Esophagus muscularis mucosa (tissue), 4 donors: Measurements from ENCODE around the gene RFTN1. TPM values are rescaled to one million over a fixed set of nuclear protein-coding genes. Genes with fewer than 3 reads are reported as not detected.

ENCODE experiments used
- DNase-seq: peaks from one replicate; pipeline ENCODE4 v3.0.0-alpha.2; 2017; ENCODE audit errors: extremely low spot score
- H3K27ac ChIP-seq, 4 donors: fragments of 200-600 bp; sonication (generic); replicated peaks in 1 of 4; 1 replicate in 3 of 4; 2 replicates in 1 of 4; pipeline ENCODE4 v1.5.1; 2016 to 2019; ENCODE audit warnings: mild to moderate bottlenecking in 1 of 4
- H3K27me3 ChIP-seq, 4 donors: fragments of 200-600 bp; sonication (generic); one replicate each; pipeline versions ENCODE4 v1.5.1 to v1.6.0; 2016 to 2019
- H3K36me3 ChIP-seq, 4 donors: fragments of 200-600 bp; sonication (generic); one replicate each; pipeline ENCODE4 v1.5.1; 2016 to 2019
- H3K4me1 ChIP-seq, 4 donors: fragments of 200-600 bp; sonication (generic); one replicate each; pipeline ENCODE4 v1.5.1; 2016 to 2019
- H3K4me3 ChIP-seq, 4 donors: fragments of 200-600 bp; sonication (generic); 1 replicate in 2 of 4; 2 replicates in 2 of 4; pipeline ENCODE4 v1.5.1; 2016 to 2019; ENCODE audit warnings: mild to moderate bottlenecking in 4 of 4, moderate library complexity in 1 of 4
- H3K9me3 ChIP-seq, 4 donors: fragments of 200-600 bp; sonication (generic); 1 replicate in 3 of 4; 2 replicates in 1 of 4; pipeline ENCODE4 v1.5.1; 2016 to 2019
- CTCF ChIP-seq, 3 experiments: fragments of 200-600 bp in 2 of 3; fragments of 450-650 bp in 1 of 3; sonication (generic) in 2 of 3; IDR thresholded peaks; one replicate each; pipeline ENCODE4 v1.5.1; 2017 to 2019; ENCODE audit warnings: antibody characterized with exemption in 3 of 3, mild to moderate bottlenecking in 2 of 3, moderate library complexity in 1 of 3
- EP300 ChIP-seq: sonication (generic); formaldehyde crosslinking; IDR thresholded peaks from one replicate; pipeline ENCODE4 v1.6.1; 2017; ENCODE audit warnings: antibody characterized with exemption
- POLR2A ChIP-seq: fragments of 450-650 bp; IDR thresholded peaks from one replicate; pipeline ENCODE4 v1.6.1; 2017; ENCODE audit warnings: antibody characterized with exemption, moderate library complexity, mild to moderate bottlenecking, low read depth
- POLR2AphosphoS5 ChIP-seq, 2 donors: sonication (generic); formaldehyde crosslinking; IDR thresholded peaks; one replicate each; pipeline ENCODE4 v1.6.1; 2017; ENCODE audit warnings: antibody characterized with exemption in 2 of 2
- WGBS: methylation state at CpG from one replicate; pipeline ENCODE4 v1.1.5; 2018; 5-methylcytosine and 5-hydroxymethylcytosine counted together
- intact Hi-C: fragments of 100-400 bp; cut with DNase I; formaldehyde crosslinking; loops from one replicate; pipeline ENCODE4 v1.15.1; 2023
- total RNA-seq, 4 donors: library from RNA; depleted of rRNA; stranded (reverse); fragments of >200 nt; gene quantifications; one replicate each; pipeline versions ENCODE4 v1.1.0 to v1.2.1, GENCODE V29; 2016

Gene RFTN1
- total RNA-seq, 4 donors from 2014 or later: 79.7 to 142 (median 104) TPM

DNA sequence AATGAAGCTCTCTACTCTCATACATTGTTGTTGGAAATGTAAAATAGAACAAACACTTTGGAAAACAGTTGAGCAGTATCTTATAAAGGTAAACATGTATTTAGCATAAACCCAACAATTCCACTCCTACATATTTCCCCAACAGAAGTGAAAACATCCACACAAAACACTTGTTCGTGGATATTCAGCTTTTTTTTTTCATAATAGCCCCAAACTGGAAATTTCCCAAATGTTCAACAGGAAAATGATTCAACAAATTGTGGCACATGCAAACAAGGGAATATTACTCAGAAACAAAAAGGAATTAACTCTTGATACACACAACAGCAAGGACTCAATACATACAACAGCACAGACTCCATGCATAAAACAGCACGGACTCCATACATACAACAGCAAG lies 28.5 kb downstream of the RFTN1 start:
- Histone ChIP-seq H3K27ac (peak overlapping the region; percentile 49 to 65 (median 63)), H3K36me3 (peaks cover 0 to 40% (median 3%) of the 10 kb centered on the region in 4 donors), H3K4me3 (no peak overlapping the region), H3K9me3 (no peaks in the 10 kb centered on the region), H3K4me1 (peaks cover 39 to 73% (median 68%) of the 10 kb centered on the region in 4 donors), H3K27me3 (no peaks in the 10 kb centered on the region)
- intact Hi-C loops: no loop called here
- TF ChIP-seq EP300: no peak
- no peak for TF ChIP-seq POLR2AphosphoS5 (IDR thresholded peaks at IDR 0.05)
- TF ChIP-seq POLR2A: no peak
- TF ChIP-seq CTCF (IDR thresholded peaks at IDR 0.05): no peak
- WGBS: 76% methylated on average over 2 of the region's 2 CpGs
- DNase-seq: no peak

DNA sequence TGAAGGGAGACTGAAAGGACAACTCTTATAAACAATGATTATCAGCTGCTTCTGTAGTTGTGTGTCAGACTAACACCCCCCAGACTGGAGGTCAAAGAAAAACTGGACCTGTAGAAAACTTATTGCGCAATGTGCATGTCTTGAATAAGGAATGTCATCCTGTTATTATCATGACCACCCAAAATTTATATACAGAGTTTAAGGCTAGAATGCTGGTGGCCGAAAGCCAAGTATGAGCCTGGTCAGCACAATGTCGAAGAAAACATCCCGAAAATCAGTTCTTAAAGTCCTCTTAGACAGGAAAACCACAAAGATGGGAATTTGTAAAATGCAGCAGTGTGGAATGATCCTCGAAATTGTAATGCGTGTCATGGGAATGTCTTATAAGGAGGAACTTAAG lies 29.3 kb downstream of the RFTN1 start:
- no peaks in the 10 kb centered on the region for H3K9me3 ChIP-seq
- 37% methylated on average over 6 of the region's 6 CpGs for WGBS
- peaks cover 0 to 38% (median 6%) of the 10 kb centered on the region in 4 donors for H3K36me3 ChIP-seq
- H3K27me3 ChIP-seq: no peaks in the 10 kb centered on the region
- intact Hi-C loops: no loop called here
- no peak overlapping the region for H3K4me3 ChIP-seq
- no peak for TF ChIP-seq POLR2A
- TF ChIP-seq POLR2AphosphoS5 (IDR thresholded peaks at IDR 0.05): peak in 1 of 2 donors; percentile 40
- no peak for TF ChIP-seq EP300
- no peak for TF ChIP-seq CTCF (IDR thresholded peaks at IDR 0.05)
- peak overlapping the region; percentile 49 to 65 (median 63) for H3K27ac ChIP-seq
- no peak for DNase-seq
- H3K4me1 ChIP-seq: peaks cover 39 to 71% (median 61%) of the 10 kb centered on the region in 4 donors

DNA sequence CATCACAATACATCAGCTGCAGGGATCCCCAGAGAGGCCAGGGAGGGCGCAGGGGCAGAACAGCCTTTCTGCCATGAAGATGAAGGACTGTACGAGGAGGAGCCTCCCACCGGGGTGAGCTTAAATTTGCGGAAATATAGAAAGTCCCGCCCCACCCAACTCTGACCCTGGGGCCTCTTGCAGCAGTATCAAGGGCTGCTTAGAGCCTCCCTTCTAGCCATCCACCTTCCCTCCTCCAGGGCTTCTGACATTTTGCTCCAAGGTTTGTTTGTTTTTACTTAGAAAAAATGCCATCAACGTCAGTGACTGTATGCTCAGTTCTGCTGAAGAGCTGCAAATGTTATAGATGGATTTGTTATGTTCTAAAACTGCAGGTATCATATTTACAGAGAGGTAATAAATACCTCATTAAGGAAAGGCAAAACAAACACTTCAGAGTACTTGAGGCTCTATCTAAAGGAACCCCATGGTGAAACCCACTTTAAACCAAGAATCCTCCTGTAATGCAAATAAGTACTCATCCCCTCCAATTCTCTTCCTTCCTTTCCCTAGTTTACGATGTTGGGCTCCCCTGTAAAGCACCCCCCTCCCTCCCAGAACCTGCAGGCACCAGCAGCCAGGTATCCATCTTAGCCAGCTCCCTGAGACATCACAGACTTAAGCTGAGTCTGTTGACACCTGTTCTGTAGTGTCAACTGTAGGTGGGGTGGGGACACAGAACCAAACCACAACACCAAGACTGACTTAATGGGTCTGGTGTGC lies 30.5 kb downstream of the RFTN1 start:
- 56% methylated on average over 7 of the region's 7 CpGs for WGBS
- Histone ChIP-seq H3K36me3 (peaks cover 0 to 27% (median 4%) of the 10 kb centered on the region in 4 donors), H3K9me3 (no peaks in the 10 kb centered on the region), H3K27ac (peak overlapping the region; percentile 30 to 65 (median 60)), H3K4me1 (peaks cover 43 to 78% (median 68%) of the 10 kb centered on the region in 4 donors), H3K27me3 (no peaks in the 10 kb centered on the region), H3K4me3 (no peak overlapping the region)
- DNase-seq: no peak
- intact Hi-C loops: no loop called here
- TF ChIP-seq POLR2AphosphoS5 (IDR thresholded peaks at IDR 0.05): no peak
- no peak for TF ChIP-seq EP300
- TF ChIP-seq CTCF (IDR thresholded peaks at IDR 0.05): no peak
- TF ChIP-seq POLR2A: no peak

DNA sequence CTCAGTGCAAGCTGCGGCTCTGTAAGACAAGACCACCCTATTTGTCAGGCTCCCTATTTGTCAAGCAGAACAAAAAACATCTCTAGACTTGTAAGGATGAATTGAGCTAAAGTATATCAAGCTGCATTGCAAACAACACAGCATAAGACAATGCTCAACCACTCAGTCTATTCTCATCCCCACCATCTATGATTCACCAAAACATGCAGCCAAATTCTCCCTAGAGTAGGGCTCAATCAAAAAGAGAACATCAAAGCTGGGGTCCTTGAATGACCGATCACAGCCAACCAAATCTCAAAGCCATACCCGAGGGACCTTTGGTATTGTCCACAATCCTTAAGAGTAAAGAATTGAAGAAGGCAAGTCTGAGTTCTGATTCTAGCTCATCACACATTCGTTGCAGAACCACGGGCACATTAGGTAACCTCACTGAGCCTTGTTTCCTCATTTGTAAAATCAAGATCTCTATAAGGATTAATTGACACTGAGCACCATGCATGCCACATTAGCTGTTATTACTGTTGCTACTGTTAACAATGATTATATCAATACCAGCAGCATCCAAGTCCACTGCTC lies 31.2 kb downstream of the RFTN1 start:
- WGBS: 85% methylated on average over 5 of the region's 5 CpGs
- Histone ChIP-seq H3K27me3 (no peaks in the 10 kb centered on the region), H3K9me3 (no peaks in the 10 kb centered on the region), H3K4me3 (no peak overlapping the region), H3K27ac (peak overlapping the region; percentile 30 to 65 (median 60)), H3K4me1 (peaks cover 43 to 84% (median 71%) of the 10 kb centered on the region in 4 donors), H3K36me3 (peaks cover 0 to 20% (median 4%) of the 10 kb centered on the region in 4 donors)
- DNase-seq: no peak
- intact Hi-C loops: no loop called here
- TF ChIP-seq EP300 (no peak), POLR2A (no peak), CTCF (IDR thresholded peaks at IDR 0.05) (no peak), POLR2AphosphoS5 (IDR thresholded peaks at IDR 0.05) (no peak)
